RWPE2 (cell line): Measurements from ENCODE around the gene ANKIB1.

ENCODE experiments used
- ATAC-seq: fragments of 200-7000 bp; cut with Tn5 transposase; 3 replicates; pipeline ENCODE4 v1.9.1; 2021; ENCODE audit warnings: low read depth
- DNase-seq: peaks from one replicate; pipeline ENCODE4 v3.0.0-alpha.2; 2020; ENCODE audit warnings: low spot score
- H3K27ac ChIP-seq: fragments of 450-650 bp; 2 replicates; pipeline ENCODE4 v1.5.1; 2017; ENCODE audit warnings: mild to moderate bottlenecking; ENCODE audit not compliant: poor library complexity, severe bottlenecking
- H3K27me3 ChIP-seq: fragments of 250-450 bp; sonication (Bioruptor Pico); 2 replicates; pipeline ENCODE4 v1.5.1; 2021; ENCODE audit warnings: mild to moderate bottlenecking, moderate library complexity; ENCODE audit not compliant: insufficient read depth, poor library complexity, severe bottlenecking
- H3K36me3 ChIP-seq: fragments of 250-450 bp; sonication (Bioruptor Pico); 2 replicates; pipeline ENCODE4 v1.5.1; 2020; ENCODE audit warnings: low read depth, mild to moderate bottlenecking, moderate library complexity
- H3K4me1 ChIP-seq: fragments of 250-450 bp; sonication (Bioruptor Pico); 2 replicates; pipeline ENCODE4 v1.5.1; 2021; ENCODE audit warnings: mild to moderate bottlenecking, moderate library complexity; ENCODE audit not compliant: insufficient read depth, poor library complexity, severe bottlenecking
- H3K4me3 ChIP-seq: fragments of 250-450 bp; sonication (Bioruptor Pico); 2 replicates; pipeline ENCODE4 v1.5.1; 2021; ENCODE audit warnings: mild to moderate bottlenecking, moderate library complexity; ENCODE audit not compliant: severe bottlenecking
- H3K9me3 ChIP-seq: fragments of 250-450 bp; sonication (Bioruptor Pico); 2 replicates; pipeline ENCODE4 v1.5.1; 2021; ENCODE audit warnings: mild to moderate bottlenecking, moderate library complexity; ENCODE audit not compliant: severe bottlenecking
- CTCF ChIP-seq: fragments of 450-650 bp; IDR thresholded peaks from one replicate; pipeline ENCODE4 v1.5.1; 2017; ENCODE audit warnings: mild to moderate bottlenecking, moderate library complexity; ENCODE audit not compliant: poor library complexity, severe bottlenecking

Gene ANKIB1

GRCh38 chr7:92282930-92283329, 37.2 kb downstream of the ANKIB1 start:
- Histone ChIP-seq H3K36me3 (peaks cover 3% of the 10 kb centered on the region; the same call in 1 of the 2 replicates), H3K4me1 (no peaks in the 10 kb centered on the region), H3K4me3 (no peak overlapping the region), H3K27ac (no peak overlapping the region), H3K27me3 (no peaks in the 10 kb centered on the region), H3K9me3 (no peaks in the 10 kb centered on the region)
- ATAC-seq: no peak
- no peak for TF ChIP-seq CTCF
- no peak for DNase-seq

- no peaks in the 10 kb centered on the region for H3K9me3 ChIP-seq
- H3K36me3 ChIP-seq: no peaks in the 10 kb centered on the region; the same call in 1 of the 2 replicates
- H3K27me3 ChIP-seq: no peaks in the 10 kb centered on the region
- no peak overlapping the region for H3K4me3 ChIP-seq
- no peak overlapping the region for H3K27ac ChIP-seq
- H3K4me1 ChIP-seq: peaks cover 3% of the 10 kb centered on the region
- DNase-seq (no peak), ATAC-seq (no peak)
- no peak for TF ChIP-seq CTCF
Measured at GRCh38 chr7:92289321-92289720, 43.5 kb downstream of the ANKIB1 start.

- H3K36me3 ChIP-seq: peaks cover 11% of the 10 kb centered on the region
- H3K4me1 ChIP-seq: peaks cover 3% of the 10 kb centered on the region
- ATAC-seq (no peak), DNase-seq (no peak)
- no peaks in the 10 kb centered on the region for H3K27me3 ChIP-seq
- H3K27ac ChIP-seq: no peak overlapping the region
- TF ChIP-seq CTCF: no peak
- H3K4me3 ChIP-seq: no peak overlapping the region
- no peaks in the 10 kb centered on the region for H3K9me3 ChIP-seq
Measured at GRCh38 chr7:92292981-92293380, 47.2 kb downstream of the ANKIB1 start.

GRCh38 chr7:92293896-92294590, 48.3 kb downstream of the ANKIB1 start:
- no peaks in the 10 kb centered on the region for H3K9me3 ChIP-seq
- H3K27ac ChIP-seq: no peak overlapping the region
- TF ChIP-seq CTCF: no peak
- no peak for ATAC-seq
- DNase-seq: no peak
- peaks cover 20% of the 10 kb centered on the region; the same call in 1 of the 2 replicates for H3K36me3 ChIP-seq
- peaks cover 3% of the 10 kb centered on the region for H3K4me1 ChIP-seq
- no peak overlapping the region for H3K4me3 ChIP-seq
- no peaks in the 10 kb centered on the region for H3K27me3 ChIP-seq

GRCh38 chr7:92295391-92295790, 49.6 kb downstream of the ANKIB1 start:
- Histone ChIP-seq H3K27me3 (no peaks in the 10 kb centered on the region), H3K4me3 (no peak overlapping the region), H3K27ac (no peak overlapping the region), H3K36me3 (peaks cover 27% of the 10 kb centered on the region), H3K4me1 (peaks cover under 1% of the 10 kb centered on the region), H3K9me3 (no peaks in the 10 kb centered on the region)
- no peak for TF ChIP-seq CTCF
- no peak for ATAC-seq
- DNase-seq: no peak
